ENCODE measurements around the gene TEX2. TPM values are rescaled to one million over a fixed set of nuclear protein-coding genes. Genes with fewer than 3 reads are reported as not detected.
"Not testable (repeated sequence)": the region's sequence is repeated elsewhere in the genome, so short reads cannot be mapped to it uniquely, and the experiment has no call there.

Gene TEX2
- total and polyA plus RNA-seq, 2 donors from 2014 or later: 14.0 to 39.1 TPM

- intact Hi-C loops (cut with DNase I): loop anchor here (10.0 kb wide), 1 partner anchor 54 kb away; no protein-coding TSS in a partner anchor
- H3K9ac ChIP-seq (ENCODE audit: low read length in 3 of 3): no peak overlapping the region
- H3K4me1 ChIP-seq (ENCODE audit: control insufficient read depth in 2 of 3, insufficient read depth in 2 of 3, low read depth in 1 of 3, low read length in 3 of 3): no peaks in the 10 kb centered on the region
- H3K36me3 ChIP-seq (ENCODE audit: control insufficient read depth in 2 of 3, insufficient read depth in 3 of 3, low read length in 3 of 3): peaks cover 0 to 7% (median 0%) of the 10 kb centered on the region in 3 donors
- H3K27me3 ChIP-seq (ENCODE audit: control insufficient read depth, insufficient read depth, low read length): no peaks in the 10 kb centered on the region
- no peaks in the 10 kb centered on the region for H3K9me3 ChIP-seq (ENCODE audit: control insufficient read depth in 2 of 3, insufficient read depth in 1 of 3, low read length in 3 of 3)
- TF ChIP-seq, protein P1, sequence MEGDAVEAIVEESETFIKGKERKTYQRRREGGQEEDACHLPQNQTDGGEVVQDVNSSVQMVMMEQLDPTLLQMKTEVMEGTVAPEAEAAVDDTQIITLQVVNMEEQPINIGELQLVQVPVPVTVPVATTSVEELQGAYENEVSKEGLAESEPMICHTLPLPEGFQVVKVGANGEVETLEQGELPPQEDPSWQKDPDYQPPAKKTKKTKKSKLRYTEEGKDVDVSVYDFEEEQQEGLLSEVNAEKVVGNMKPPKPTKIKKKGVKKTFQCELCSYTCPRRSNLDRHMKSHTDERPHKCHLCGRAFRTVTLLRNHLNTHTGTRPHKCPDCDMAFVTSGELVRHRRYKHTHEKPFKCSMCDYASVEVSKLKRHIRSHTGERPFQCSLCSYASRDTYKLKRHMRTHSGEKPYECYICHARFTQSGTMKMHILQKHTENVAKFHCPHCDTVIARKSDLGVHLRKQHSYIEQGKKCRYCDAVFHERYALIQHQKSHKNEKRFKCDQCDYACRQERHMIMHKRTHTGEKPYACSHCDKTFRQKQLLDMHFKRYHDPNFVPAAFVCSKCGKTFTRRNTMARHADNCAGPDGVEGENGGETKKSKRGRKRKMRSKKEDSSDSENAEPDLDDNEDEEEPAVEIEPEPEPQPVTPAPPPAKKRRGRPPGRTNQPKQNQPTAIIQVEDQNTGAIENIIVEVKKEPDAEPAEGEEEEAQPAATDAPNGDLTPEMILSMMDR (IDR thresholded peaks at IDR 0.05; ENCODE audit: borderline replicate concordance, extremely low read depth, insufficient read depth): no peak
- no peak overlapping the region for H3K27ac ChIP-seq (ENCODE audit: low read depth in 2 of 2, low read length in 2 of 2)
- FAIRE-seq (no peak), DNase-seq (peak in 1 of 5 donors; percentile 42)
- no peak overlapping the region for H3K4me3 ChIP-seq (ENCODE audit: low read length in 3 of 3)
These were observed 82.7 kb downstream of the TEX2 start for GRCh38 chr17:64180089-64181073.

- H3K4me1 ChIP-seq (ENCODE audit: control insufficient read depth in 2 of 3, insufficient read depth in 2 of 3, low read depth in 1 of 3, low read length in 3 of 3); DNase-seq; H3K4me3 ChIP-seq (ENCODE audit: low read length in 3 of 3); H3K27me3 ChIP-seq (ENCODE audit: control insufficient read depth, insufficient read depth, low read length); H3K9ac ChIP-seq (ENCODE audit: low read length in 3 of 3); H3K36me3 ChIP-seq (ENCODE audit: control insufficient read depth in 2 of 3, insufficient read depth in 3 of 3, low read length in 3 of 3); H3K27ac ChIP-seq (ENCODE audit: low read depth in 2 of 2, low read length in 2 of 2); H3K9me3 ChIP-seq (ENCODE audit: control insufficient read depth in 2 of 3, insufficient read depth in 1 of 3, low read length in 3 of 3); FAIRE-seq; intact Hi-C loops (cut with DNase I): not testable (repeated sequence)
These were observed 84.0 kb downstream of the TEX2 start for GRCh38 chr17:64179024-64179423.

GRCh38 chr17:64178011-64178825, 84.8 kb downstream of the TEX2 start:
- no peak overlapping the region for H3K27ac ChIP-seq (ENCODE audit: low read depth in 2 of 2, low read length in 2 of 2)
- FAIRE-seq (no peak), DNase-seq (peak in 1 of 5 donors; percentile 7)
- H3K9me3 ChIP-seq (ENCODE audit: control insufficient read depth in 2 of 3, insufficient read depth in 1 of 3, low read length in 3 of 3): no peaks in the 10 kb centered on the region
- H3K36me3 ChIP-seq (ENCODE audit: control insufficient read depth in 2 of 3, insufficient read depth in 3 of 3, low read length in 3 of 3): peaks cover 0 to 7% (median 0%) of the 10 kb centered on the region in 3 donors
- H3K4me3 ChIP-seq (ENCODE audit: low read length in 3 of 3): no peak overlapping the region
- TF ChIP-seq, protein P1 (IDR thresholded peaks at IDR 0.05; ENCODE audit: borderline replicate concordance, extremely low read depth, insufficient read depth): no peak
- H3K9ac ChIP-seq (ENCODE audit: low read length in 3 of 3): no peak overlapping the region
- no peaks in the 10 kb centered on the region for H3K4me1 ChIP-seq (ENCODE audit: control insufficient read depth in 2 of 3, insufficient read depth in 2 of 3, low read depth in 1 of 3, low read length in 3 of 3)
- intact Hi-C loops (cut with DNase I): no loop called here
- H3K27me3 ChIP-seq (ENCODE audit: control insufficient read depth, insufficient read depth, low read length): no peaks in the 10 kb centered on the region
